Endothelial cell of umbilical vein (primary cell): ENCODE measurements around the gene PROCR.
A peak's percentile ranks its signal among the peaks of the same experiment; 100 is the strongest.

Experiments used
- CTCF ChIP-seq, 2 donors: IDR thresholded peaks; 1 replicate in 1 of 2; 2 replicates in 1 of 2; pipeline ENCODE4 v1.5.1; 2011; ENCODE audit warnings: low read length in 2 of 2, mild to moderate bottlenecking in 2 of 2, moderate library complexity in 2 of 2, control low read depth in 1 of 2, inconsistent platforms in 1 of 2, low read depth in 1 of 2; ENCODE audit not compliant: insufficient read depth in 1 of 2; ENCODE audit errors: extremely low read depth in 1 of 2
- EZH2 ChIP-seq: IDR thresholded peaks from 2 replicates; pipeline ENCODE4 v1.6.1; 2012; ENCODE audit warnings: borderline replicate concordance, low read depth, mild to moderate bottlenecking, moderate library complexity, low read length, inconsistent platforms; ENCODE audit not compliant: severe bottlenecking
- FOS ChIP-seq: IDR thresholded peaks from 2 replicates; pipeline ENCODE4 v1.6.1; 2011; ENCODE audit warnings: mild to moderate bottlenecking, low read length, moderate library complexity, borderline replicate concordance; ENCODE audit not compliant: insufficient read depth
- MAX ChIP-seq: IDR thresholded peaks from 2 replicates; pipeline ENCODE4 v1.6.1; 2011; ENCODE audit not compliant: insufficient read depth, insufficient read length
- MYC ChIP-seq: IDR thresholded peaks from one replicate; pipeline ENCODE4 v1.6.1; 2011; ENCODE audit warnings: mild to moderate bottlenecking, low read depth, low read length
- POLR2A ChIP-seq: IDR thresholded peaks from 2 replicates; pipeline ENCODE4 v1.6.1; 2012; ENCODE audit warnings: low read depth, mild to moderate bottlenecking, control low read depth, low read length
- POLR2AphosphoS5 ChIP-seq: IDR thresholded peaks from 2 replicates; pipeline ENCODE4 v1.6.1; 2012; ENCODE audit warnings: low read depth, mild to moderate bottlenecking, control low read depth, low read length, moderate library complexity; ENCODE audit not compliant: insufficient read depth

- peak in 1 of 2 donors; percentile 23 for TF ChIP-seq CTCF (IDR thresholded peaks at IDR 0.05; ENCODE audit: extremely low read depth in 1 of 2, insufficient read depth in 1 of 2, low read depth in 1 of 2, low read length in 2 of 2)
- no peak for TF ChIP-seq MAX
- no peak for TF ChIP-seq POLR2A
- no peak for TF ChIP-seq EZH2
- no peak for TF ChIP-seq POLR2AphosphoS5
- TF ChIP-seq MYC = no peak
- no peak for TF ChIP-seq FOS
Observed at GRCh38 chr20:35146299-35146919, 25.5 kb upstream of the PROCR start.
